Endodermal cell (in vitro differentiated cells): ENCODE measurements around the gene MOV10L1. TPM values are rescaled to one million over a fixed set of nuclear protein-coding genes. Genes with fewer than 3 reads are reported as not detected.

Experiments used
- DNase-seq: peaks from one replicate; pipeline ENCODE4 v3.0.0-alpha.2; 2017
- H3K27ac ChIP-seq: 2 replicates; pipeline ENCODE4 v1.5.1; 2013; ENCODE audit warnings: mild to moderate bottlenecking, low read depth, low read length, moderate library complexity
- H3K27me3 ChIP-seq: 2 replicates; pipeline ENCODE4 v1.6.1; 2013; ENCODE audit warnings: mild to moderate bottlenecking, low read length, moderate library complexity; ENCODE audit not compliant: insufficient read depth, control insufficient read depth, poor library complexity, severe bottlenecking
- H3K36me3 ChIP-seq: 2 replicates; pipeline ENCODE4 v1.7.0; 2013; ENCODE audit warnings: mild to moderate bottlenecking, low read length, moderate library complexity; ENCODE audit not compliant: control insufficient read depth, insufficient read depth
- H3K4me1 ChIP-seq: one replicate; pipeline ENCODE4 v1.7.0; 2013; ENCODE audit warnings: low read length; ENCODE audit not compliant: control insufficient read depth, insufficient read depth
- H3K4me3 ChIP-seq: 2 replicates; pipeline ENCODE4 v1.5.1; 2013; ENCODE audit warnings: mild to moderate bottlenecking, low read length, moderate library complexity
- H3K9ac ChIP-seq: 2 replicates; pipeline ENCODE4 v1.6.1; 2013; ENCODE audit warnings: mild to moderate bottlenecking, low read length, moderate library complexity; ENCODE audit not compliant: poor library complexity, severe bottlenecking; ENCODE audit errors: extremely low read depth
- H3K9me3 ChIP-seq: 2 replicates; pipeline ENCODE4 v1.6.1; 2013; ENCODE audit warnings: mild to moderate bottlenecking, low read length, moderate library complexity; ENCODE audit not compliant: control insufficient read depth
- H3K27ac Mint-ChIP-seq: 2 replicates; pipeline ENCODE4 v1.8.0; 2020; ENCODE audit warnings: mixed read lengths
- H3K27me3 Mint-ChIP-seq: 2 replicates; pipeline ENCODE4 v1.8.0; 2021; ENCODE audit warnings: mild to moderate bottlenecking, mixed read lengths; ENCODE audit not compliant: insufficient read depth
- H3K36me3 Mint-ChIP-seq: 2 replicates; pipeline ENCODE4 v1.8.0; 2020; ENCODE audit warnings: low read depth, mixed read lengths
- H3K4me1 Mint-ChIP-seq: 2 replicates; pipeline ENCODE4 v1.8.0; 2020; ENCODE audit warnings: mixed read lengths
- H3K4me3 Mint-ChIP-seq: 2 replicates; pipeline ENCODE4 v1.8.0; 2020; ENCODE audit warnings: mild to moderate bottlenecking, moderate library complexity, mixed read lengths
- H3K9me3 Mint-ChIP-seq: 2 replicates; pipeline ENCODE4 v1.8.0; 2020; ENCODE audit warnings: mild to moderate bottlenecking, mixed read lengths
- WGBS, 2 experiments: methylation state at CpG; one replicate each; pipeline versions ENCODE4 v1.1.5 to v1.1.7; 2013; ENCODE audit warnings: missing lambda C conversion rate in 2 of 2, mixed read lengths in 1 of 2; ENCODE audit not compliant: insufficient coverage in 1 of 2, insufficient read length in 1 of 2; 5-methylcytosine and 5-hydroxymethylcytosine counted together
- total RNA-seq, 2 donors: library from RNA; stranded (reverse); fragmentation: NEBNext Ultra II Directional in 1 of 2; extraction: Animal tissue kit (Norgen Biotek cat#: 25700) in 1 of 2; gene quantifications; 2 replicates in 1 of 2; 3 replicates in 1 of 2; pipeline ENCODE4 v1.2.1, GENCODE V29; 2021
- TF ChIP-seq, protein P1 (sequence below): fragments of 200-600 bp; sonication (generic); conservative IDR thresholded peaks from 2 replicates; pipeline ENCODE4 v1.5.0; 2021; ENCODE audit warnings: antibody characterized with exemption, mild to moderate bottlenecking

The MOV10L1 gene
- total RNA-seq, 2 donors from 2014 or later: 0.31 TPM; not detected in 1

DNA sequence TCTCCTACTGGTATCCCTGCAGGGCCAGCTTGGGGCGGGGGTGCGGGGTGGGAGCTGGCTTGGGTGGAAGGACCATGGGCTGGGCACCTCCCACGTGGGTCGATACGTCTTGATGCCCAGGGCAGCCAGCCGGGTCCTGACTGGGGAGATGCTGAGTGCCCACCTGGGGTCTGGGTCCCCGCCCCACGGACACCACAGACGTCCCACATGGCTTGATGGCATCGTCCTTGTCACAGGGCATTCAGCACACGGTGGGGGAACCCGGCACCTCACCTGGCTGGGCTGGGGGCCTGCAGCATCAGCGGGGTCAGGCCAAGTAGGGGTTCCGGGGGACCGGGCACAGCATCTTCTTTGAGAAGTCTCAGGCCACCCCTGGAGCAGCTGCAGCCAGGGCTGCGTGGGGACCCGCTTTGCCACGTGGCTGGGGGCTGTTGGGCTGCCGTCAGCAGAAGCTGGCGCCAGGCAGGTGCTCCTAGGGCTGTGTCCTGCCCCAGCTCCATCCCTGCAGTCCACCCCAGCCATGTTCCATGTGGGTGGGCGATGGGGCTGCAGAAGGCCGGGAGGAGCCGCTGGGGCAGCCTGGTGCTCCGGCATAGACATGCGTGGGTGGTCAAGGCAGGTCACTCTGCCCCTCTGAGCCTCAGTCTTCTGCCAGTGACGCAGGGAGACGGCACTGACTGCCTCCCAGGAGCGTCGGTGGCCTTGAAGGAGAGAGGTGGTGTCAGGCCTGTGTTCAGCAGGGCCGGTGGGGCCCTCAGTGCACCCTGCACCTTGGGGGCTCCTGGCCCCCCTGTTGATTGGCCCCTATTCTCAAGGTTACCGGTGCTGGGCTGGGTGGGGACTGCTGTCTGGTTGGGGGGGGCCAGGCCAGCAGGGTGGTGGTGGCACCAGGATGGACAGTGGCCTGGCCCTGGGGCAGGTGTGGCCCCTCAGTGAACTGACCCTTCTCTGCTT, 119.4 kb downstream of the MOV10L1 start:
- Histone ChIP-seq H3K27me3 (no peaks in the 10 kb centered on the region), H3K36me3 (peaks cover 53% of the 10 kb centered on the region), H3K27ac (no peak overlapping the region), H3K4me1 (no peaks in the 10 kb centered on the region), H3K9ac (no peak overlapping the region), H3K4me3 (no peak overlapping the region), H3K9me3 (peaks cover 7% of the 10 kb centered on the region)
- H3K27ac Mint-ChIP-seq: no peak overlapping the region
- no peaks in the 10 kb centered on the region for H3K9me3 Mint-ChIP-seq
- TF ChIP-seq, protein P1, sequence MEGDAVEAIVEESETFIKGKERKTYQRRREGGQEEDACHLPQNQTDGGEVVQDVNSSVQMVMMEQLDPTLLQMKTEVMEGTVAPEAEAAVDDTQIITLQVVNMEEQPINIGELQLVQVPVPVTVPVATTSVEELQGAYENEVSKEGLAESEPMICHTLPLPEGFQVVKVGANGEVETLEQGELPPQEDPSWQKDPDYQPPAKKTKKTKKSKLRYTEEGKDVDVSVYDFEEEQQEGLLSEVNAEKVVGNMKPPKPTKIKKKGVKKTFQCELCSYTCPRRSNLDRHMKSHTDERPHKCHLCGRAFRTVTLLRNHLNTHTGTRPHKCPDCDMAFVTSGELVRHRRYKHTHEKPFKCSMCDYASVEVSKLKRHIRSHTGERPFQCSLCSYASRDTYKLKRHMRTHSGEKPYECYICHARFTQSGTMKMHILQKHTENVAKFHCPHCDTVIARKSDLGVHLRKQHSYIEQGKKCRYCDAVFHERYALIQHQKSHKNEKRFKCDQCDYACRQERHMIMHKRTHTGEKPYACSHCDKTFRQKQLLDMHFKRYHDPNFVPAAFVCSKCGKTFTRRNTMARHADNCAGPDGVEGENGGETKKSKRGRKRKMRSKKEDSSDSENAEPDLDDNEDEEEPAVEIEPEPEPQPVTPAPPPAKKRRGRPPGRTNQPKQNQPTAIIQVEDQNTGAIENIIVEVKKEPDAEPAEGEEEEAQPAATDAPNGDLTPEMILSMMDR: no peak
- peaks cover 51% of the 10 kb centered on the region for H3K36me3 Mint-ChIP-seq
- H3K4me1 Mint-ChIP-seq: no peaks in the 10 kb centered on the region
- no peak for DNase-seq
- 92 to 94% methylated on average over 17 to 31 of the region's 31 CpGs for WGBS, 2 experiments
- H3K27me3 Mint-ChIP-seq: no peaks in the 10 kb centered on the region
- no peak overlapping the region for H3K4me3 Mint-ChIP-seq

DNA sequence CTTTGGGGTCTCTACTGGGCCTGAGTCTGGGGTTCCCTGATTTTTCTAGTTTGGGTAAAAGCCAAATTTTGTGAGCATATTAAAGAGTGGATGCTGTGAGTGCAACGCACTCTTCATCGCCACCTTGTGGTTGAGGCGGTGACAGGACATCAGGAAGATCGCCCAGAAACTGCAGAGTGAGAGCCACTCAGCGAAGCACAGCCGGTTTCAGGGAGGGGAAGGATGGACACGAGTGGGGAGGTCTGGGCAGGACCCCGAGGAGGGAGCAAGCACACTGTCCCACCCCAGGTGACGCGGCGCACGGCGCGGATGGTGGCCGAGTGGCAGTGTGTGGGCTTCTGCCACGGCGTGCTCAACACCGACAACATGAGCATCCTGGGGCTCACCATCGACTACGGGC, 120.1 kb downstream of the MOV10L1 start:
- Histone ChIP-seq H3K4me1 (no peaks in the 10 kb centered on the region), H3K9ac (no peak overlapping the region), H3K36me3 (peaks cover 57% of the 10 kb centered on the region), H3K27me3 (no peaks in the 10 kb centered on the region), H3K9me3 (peaks cover 7% of the 10 kb centered on the region), H3K4me3 (no peak overlapping the region), H3K27ac (no peak overlapping the region)
- peaks cover 55% of the 10 kb centered on the region for H3K36me3 Mint-ChIP-seq
- H3K27me3 Mint-ChIP-seq: no peaks in the 10 kb centered on the region
- H3K27ac Mint-ChIP-seq: no peak overlapping the region
- H3K4me3 Mint-ChIP-seq: no peak overlapping the region
- no peaks in the 10 kb centered on the region for H3K4me1 Mint-ChIP-seq
- H3K9me3 Mint-ChIP-seq: no peaks in the 10 kb centered on the region
- DNase-seq: peak; percentile 79
- WGBS, 2 experiments: 68 to 72% methylated on average over 16 to 20 of the region's 20 CpGs
- TF ChIP-seq, protein P1: peak; percentile 91

DNA sequence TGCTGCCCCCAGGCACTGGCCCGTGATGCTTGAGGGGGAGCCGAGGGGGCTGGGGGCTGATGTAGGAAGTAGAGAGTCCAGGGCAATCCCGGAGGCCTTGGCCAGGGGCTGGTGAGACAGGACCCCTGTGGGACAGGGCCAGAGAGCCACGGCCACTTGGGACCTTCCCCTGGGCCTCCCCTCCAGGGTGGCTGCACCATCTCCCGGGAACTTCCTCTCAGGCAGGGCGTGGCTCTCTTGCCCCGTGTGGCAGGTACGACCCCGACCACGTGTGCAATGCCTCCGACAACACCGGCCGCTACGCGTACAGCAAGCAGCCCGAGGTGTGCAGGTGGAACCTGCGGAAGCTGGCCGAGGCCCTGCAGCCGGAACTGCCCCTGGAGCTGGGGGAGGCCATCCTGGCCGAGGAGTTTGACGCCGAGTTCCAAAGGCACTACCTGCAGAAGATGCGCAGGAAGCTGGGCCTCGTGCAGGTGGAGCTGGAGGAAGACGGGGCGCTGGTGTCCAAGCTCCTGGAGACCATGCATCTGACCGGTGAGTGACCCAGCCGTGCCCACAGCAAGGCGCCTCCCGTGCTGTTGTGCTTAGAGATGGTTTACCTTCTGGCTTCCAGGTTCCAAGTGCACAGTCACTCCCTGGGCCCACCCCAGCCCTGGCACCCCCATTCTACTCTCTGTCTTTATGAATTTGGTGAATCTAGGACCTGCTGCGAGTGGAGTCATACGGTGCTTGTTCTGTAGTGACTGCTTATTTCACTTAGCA, 120.8 kb downstream of the MOV10L1 start:
- no peaks in the 10 kb centered on the region for H3K4me1 ChIP-seq
- no peaks in the 10 kb centered on the region for H3K27me3 ChIP-seq
- H3K4me1 Mint-ChIP-seq: no peaks in the 10 kb centered on the region
- H3K27me3 Mint-ChIP-seq: no peaks in the 10 kb centered on the region
- no peak overlapping the region for H3K4me3 Mint-ChIP-seq
- TF ChIP-seq, protein P1: no peak
- no peak for DNase-seq
- no peaks in the 10 kb centered on the region for H3K9me3 Mint-ChIP-seq
- peaks cover 7% of the 10 kb centered on the region for H3K9me3 ChIP-seq
- peaks cover 58% of the 10 kb centered on the region for H3K36me3 Mint-ChIP-seq
- no peak overlapping the region for H3K27ac Mint-ChIP-seq
- WGBS, 2 experiments: 95% methylated on average over 26 to 32 of the region's 32 CpGs
- H3K36me3 ChIP-seq: peaks cover 62% of the 10 kb centered on the region
- no peak overlapping the region for H3K27ac ChIP-seq
- no peak overlapping the region for H3K4me3 ChIP-seq
- no peak overlapping the region for H3K9ac ChIP-seq
